Activated CD4-positive, alpha-beta T cell treated with anti-CD3 and anti-CD28 coated beads, Interleukin-2, amount 50 U/mL, for 1 hour (primary cell): Measurements from ENCODE around the gene OR4K13.

ENCODE experiments used
- DNase-seq: peaks from one replicate; pipeline ENCODE4 v3.0.0-alpha.2; 2020

OR4K13 gene

GRCh38 chr14:20035938-20036337 lies at the start of gene OR4K13:
Gene OR4K13, minus strand, starts transcription at chr14:20036038. Its CDS starts 1,280 bp downstream, at chr14:20034758.
- no peak for DNase-seq

GRCh38 chr14:20059745-20060144 lies 23.9 kb upstream of the OR4K13 start, which contains the start of gene OR4L1:
Gene OR4L1, plus strand, starts transcription at chr14:20060045. Its CDS starts 0 bp downstream, at chr14:20060045.
- no peak for DNase-seq

- DNase-seq, result no peak
These were observed 12.4 kb upstream of the OR4K13 start for GRCh38 chr14:20048202-20048601.

GRCh38 chr14:20044243-20044642 lies 8.4 kb upstream of the OR4K13 start:
- no peak for DNase-seq

GRCh38 chr14:20035449-20035848 lies 389 bp downstream of the OR4K13 start:
- DNase-seq, result no peak

GRCh38 chr14:20031058-20031457 lies 4.8 kb downstream of the OR4K13 start:
- no peak for DNase-seq

GRCh38 chr14:20019257-20019865 lies 16.5 kb downstream of the OR4K13 start, which contains the start of gene OR4K14:
Gene OR4K14, minus strand, starts transcription at chr14:20019307. Its CDS starts 4,114 bp downstream, at chr14:20015193.
- no peak for DNase-seq

- DNase-seq, result no peak
These were observed 27.7 kb downstream of the OR4K13 start for GRCh38 chr14:20008156-20008555.

- DNase-seq, result no peak
These were observed 33.5 kb downstream of the OR4K13 start for GRCh38 chr14:20002319-20002718.

GRCh38 chr14:20001863-20002262 lies 34.0 kb downstream of the OR4K13 start, which contains the start of gene OR4Q2:
Gene OR4Q2, plus strand, starts transcription at chr14:20002163.
- DNase-seq, result no peak

- DNase-seq, result no peak
These were observed 42.4 kb downstream of the OR4K13 start for GRCh38 chr14:19993438-19993837.
